Retina (tissue), 1 donor: Measurements from ENCODE around the gene HUNK.
"Not testable (repeated sequence)": the region's sequence is repeated elsewhere in the genome, so short reads cannot be mapped to it uniquely, and the experiment has no call there.

Experiments
- DNase-seq: peaks from one replicate; pipeline ENCODE4 v3.0.0-alpha.2; 2016

HUNK gene

DNA sequence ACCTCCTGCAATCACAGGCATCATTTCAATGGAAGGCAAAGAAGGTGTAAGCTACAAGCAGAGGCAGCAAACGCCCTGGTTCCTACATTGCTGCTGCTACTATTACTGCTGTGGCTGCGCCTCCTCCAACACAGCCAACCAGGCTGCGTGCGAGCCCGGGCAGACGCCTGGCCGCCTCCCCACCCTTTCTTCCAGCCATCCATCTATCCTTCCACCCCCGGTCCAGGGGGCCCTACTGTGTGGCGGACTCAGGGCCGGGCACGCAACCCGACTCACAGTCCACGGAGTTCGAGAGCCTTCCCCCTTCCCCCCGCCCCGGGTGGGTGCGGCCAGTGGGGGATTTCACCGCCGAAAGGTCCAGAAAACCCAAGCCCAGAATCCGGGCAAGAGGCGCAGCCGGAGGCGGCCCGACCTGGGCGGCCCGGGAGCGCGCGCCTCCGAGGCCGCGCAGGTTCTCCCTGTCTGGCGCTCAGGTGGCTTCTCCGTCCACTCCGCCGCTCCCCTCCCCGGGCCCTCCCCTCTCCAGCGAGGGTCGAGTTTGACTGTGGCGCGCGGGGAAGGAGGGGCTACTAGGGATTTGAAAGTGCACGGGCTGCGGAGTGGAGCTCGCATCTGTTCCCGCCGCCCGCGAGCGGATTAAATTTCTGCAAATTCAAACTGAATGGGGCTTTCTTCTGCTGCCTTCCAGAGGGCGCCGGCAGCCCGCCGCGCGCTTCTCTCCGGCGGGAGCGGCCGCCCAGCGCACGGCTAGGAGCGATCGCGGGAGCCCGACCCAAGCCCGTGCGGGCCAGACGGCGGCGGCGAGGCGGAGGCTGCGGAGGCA, at the start of gene HUNK:
Gene HUNK (plus strand): TSS at position 569 of the 823 bp plus-strand sequence. CDS start 655 bp downstream, outside the sequence.
- peak; percentile 92 for DNase-seq

DNA sequence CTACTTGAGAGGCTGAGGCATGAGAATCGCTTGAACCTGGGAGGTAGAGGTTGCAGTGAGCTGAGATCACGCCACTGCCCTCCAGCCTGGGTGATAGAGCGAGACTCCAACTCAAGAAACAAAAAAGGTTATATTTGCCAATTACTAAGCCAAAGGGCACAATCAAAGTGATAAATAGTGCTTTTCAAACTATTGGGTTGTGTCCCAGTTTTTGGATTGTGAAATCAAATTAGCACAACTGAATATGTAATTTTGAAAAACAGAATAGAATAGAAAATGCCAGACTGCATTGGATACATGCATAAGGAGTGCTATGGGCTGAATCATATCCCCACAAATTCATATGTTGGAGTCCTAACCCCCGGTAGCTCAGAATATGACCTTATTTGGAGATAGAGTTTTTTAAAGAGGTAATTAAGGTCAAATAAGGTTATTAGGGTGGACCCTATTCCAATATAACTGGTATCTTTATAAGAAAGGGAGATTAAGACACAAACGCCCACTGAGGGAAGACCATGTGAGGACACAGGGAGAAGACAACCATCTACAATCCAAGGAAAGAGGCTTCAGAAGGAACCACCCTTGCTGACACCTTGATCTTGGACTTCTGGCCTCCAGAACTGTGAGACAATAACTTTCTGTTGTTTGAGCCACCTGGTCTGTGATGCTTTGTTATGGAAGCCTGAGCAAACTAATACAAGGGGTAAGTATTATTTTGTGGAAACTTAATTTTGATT, 42.9 kb upstream of the HUNK start:
- DNase-seq = no peak

DNA sequence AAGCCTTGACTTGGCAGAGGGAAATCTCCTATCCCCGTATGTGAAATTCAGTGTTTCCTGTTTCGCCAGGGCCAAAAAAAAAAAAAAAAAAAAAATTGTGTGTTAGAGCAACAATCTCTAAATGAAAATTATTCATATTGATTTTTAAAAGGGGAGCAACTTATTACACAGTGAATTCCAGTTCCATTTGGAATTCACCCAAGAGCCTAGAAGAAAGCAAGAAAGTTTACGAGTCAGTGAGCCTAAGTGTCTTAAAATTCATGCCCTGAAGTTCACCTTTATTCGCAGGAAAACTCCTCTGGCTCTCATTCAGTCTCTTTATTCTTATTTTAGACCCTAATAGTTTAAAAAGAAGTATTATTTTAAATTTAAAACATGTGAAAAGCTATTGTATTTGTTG, 42.1 kb upstream of the HUNK start:
- no peak for DNase-seq

- DNase-seq = no peak
Measured at GRCh38 chr21:31837041-31837440, 35.8 kb upstream of the HUNK start.

DNA sequence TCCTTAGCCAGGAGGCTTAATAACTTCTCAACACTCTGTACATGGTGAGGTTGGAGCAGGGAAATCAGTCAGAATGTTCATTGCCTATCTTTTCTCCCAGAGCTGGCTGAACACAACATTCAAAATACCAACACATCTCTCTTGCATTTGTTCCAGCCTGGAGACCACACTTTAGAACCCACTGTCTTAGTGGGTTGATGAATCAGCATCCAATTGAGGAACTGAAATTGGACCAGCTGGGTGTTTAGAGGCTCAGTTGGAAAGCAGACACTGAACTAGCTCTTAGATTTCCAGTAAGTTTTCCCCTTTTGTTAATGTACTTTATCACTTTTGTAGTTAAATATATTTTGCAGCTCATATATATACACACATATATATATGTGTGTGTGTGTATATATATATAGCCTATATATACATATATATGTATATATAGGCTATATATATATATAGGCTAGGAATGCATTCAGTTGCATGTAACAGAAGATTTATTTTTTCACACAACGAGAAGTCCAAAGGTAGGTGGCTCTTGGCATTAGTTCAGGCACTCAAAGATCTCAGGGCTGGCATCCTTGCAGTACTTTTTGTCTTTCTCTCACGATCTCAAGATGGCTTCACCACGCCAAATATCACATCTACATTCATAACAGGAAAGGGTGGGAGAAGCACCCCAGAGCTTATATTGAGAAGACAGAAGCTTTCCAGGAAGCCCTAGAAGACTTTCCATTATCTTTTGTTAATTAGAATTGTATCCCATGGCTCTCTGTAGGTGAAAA, 35.0 kb upstream of the HUNK start:
- DNase-seq = no peak

- no peak for DNase-seq
Measured at GRCh38 chr21:31838586-31839355, 34.0 kb upstream of the HUNK start.

GRCh38 chr21:31844206-31844605, 28.6 kb upstream of the HUNK start:
- DNase-seq = no peak

DNA sequence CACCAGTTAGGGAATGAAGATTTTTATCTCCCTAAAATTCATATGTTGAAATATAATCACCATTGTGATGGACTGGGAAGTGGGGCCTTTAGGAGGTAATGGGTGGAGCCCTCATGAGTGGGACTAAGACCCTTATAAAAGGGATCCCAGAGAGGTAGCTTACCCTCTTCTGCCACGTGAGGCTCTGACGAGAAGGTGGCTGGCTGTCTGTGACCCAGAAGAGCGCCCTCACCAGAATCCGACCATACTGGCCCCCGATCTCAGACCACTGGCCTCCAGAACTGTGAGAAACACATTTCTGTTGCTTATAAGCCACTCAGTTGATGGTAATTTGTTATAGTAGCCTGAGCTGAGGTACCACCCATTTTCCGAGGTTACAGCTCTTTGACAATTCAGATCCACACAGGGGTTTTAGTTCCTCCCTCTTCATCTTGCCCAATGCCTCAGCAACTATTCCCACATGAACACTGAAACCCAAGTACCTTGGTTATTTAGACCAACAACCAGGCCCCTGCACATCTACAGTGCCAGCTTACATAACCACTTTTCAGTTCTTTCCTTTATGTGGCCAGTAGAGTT, 27.6 kb upstream of the HUNK start:
- DNase-seq = no peak

DNA sequence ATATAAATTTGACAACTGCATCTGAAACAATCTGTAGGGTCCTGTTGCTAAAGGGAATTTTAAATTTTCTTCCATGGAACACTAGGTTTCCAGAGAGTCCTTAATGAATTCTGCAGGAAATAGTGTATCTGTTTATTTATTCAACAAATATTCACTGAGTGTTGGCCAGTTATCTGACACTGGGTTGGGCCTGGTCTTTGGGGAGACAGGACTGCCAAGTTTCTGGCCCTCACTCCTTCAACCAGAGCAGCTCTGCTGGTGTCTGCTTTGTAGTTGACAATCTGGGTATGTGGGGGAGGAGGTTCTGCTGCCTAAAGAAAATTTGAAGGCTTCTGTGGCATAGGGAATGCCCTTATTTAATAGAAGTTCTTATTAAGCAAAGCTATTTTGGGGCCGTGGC, 26.1 kb upstream of the HUNK start:
- no peak for DNase-seq

- DNase-seq = no peak
Measured at GRCh38 chr21:31847761-31848160, 25.1 kb upstream of the HUNK start.

- no peak for DNase-seq
Measured at GRCh38 chr21:31848326-31848985, 24.4 kb upstream of the HUNK start.

DNA sequence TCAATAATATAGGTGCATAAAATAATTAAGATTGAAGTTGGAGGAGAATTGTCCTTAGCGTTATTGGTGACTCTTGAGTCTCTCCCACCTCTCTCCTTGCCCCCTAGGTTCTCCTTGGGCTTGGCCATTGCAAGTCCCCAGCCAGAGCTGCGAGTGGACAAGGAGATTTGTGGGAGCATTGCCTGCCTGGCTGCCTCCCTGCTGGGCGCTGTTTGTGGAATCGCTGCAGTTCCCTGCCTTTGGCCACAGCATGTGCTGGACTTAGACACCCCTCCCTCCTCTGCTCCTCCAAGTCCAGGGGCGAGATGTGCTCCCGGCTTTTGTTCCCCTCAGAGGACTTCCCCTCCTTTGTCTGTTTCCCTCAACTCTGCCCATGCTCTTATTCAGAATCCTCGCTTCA, 21.9 kb upstream of the HUNK start:
- no peak for DNase-seq

DNA sequence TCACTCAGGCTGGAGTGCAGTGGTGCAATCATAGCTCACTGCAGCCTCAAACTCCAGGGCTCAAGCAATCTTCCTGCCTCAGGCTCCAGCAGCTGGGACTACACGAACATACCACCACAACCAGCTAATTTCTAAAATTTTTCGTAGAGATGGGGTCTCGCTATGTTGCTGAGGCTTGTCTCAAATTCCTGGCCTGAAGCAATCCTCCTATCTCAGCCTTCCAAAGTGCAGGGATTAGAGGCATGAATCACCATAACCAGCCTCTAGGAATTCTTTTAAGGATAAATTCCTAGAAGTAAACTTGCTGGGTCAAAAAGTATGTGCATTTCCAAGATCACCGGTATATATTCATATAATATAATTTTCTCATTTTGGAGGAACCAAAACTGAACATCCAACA, 17.6 kb upstream of the HUNK start:
- DNase-seq = no peak

DNA sequence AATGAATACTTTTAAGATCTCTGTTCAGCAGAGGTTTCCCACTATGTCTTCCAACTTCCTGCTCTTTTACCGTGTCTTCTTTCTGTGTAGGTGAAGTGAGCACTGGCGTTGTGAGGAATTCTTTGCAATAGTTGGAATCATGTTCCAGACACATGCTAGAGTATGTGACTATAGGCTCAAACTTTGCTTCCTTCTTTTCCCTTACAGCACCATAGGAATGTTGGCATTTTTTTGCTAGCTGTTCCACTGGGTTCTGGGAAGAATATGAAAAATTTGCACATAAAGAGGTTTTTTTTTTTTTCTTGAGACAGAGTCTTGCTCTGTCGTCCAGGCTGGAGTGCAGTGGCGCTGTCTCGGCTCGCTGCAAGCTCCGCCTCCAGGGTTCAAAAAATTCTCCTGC, 15.7 kb upstream of the HUNK start:
- no peak for DNase-seq

DNA sequence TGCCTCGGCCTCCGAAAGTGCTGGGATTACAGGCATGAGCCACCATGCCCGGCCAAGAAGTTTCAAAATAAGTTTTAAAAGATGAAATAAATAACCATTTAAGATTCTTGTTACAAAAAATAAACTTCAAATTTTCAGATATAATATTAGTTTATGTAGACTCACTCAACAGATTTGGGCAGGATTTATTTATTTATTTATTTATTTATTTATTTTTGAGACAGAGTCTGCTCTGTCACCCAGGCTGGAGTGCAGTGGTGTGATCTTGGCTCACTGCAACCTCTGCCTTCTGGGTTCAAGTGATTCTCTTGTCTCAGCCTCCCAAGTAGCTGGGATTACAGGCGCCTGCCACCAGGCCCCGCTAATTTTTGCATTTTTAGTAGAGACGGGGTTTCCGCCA, 15.2 kb upstream of the HUNK start:
- DNase-seq = not testable (repeated sequence)

DNA sequence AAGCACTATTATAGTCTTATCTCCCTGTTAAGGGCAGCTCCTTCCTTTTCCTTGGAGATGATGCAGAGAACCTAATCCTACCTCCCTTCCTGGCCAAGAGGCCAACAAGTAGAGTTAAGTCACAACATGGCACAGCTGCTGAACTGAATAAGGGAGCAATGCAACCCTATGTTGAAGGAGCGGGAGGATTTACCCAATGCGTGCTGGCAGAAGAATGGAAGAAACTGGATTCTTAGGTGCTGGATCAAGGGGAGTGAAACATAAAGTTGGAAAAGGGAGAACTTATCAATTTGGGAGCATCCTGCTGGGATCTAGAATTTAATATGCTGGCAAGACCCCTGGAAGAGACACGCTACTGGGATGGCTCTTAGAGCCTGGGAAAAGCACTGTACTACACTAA, 12.0 kb upstream of the HUNK start:
- no peak for DNase-seq

DNA sequence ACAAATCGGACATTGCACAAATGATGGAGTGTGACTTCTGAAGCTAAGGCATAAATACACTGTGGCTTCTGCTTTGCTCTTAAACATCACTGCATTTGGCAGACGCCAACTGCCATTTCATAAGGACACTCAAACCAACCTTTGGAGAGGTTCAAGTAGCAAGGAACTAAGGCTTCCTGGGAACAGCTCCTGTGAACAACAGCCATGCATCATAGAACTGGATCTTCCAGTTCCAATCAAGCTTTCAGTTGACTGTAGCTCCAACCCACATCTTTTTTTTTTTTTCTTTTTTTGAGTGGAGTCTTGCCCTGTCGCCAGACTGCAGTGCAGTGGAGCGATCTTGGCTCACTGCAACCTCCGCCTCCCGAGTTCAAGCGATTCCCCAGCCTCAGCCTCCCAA, 10.7 kb upstream of the HUNK start:
- DNase-seq = no peak

GRCh38 chr21:31865429-31865970, 7.3 kb upstream of the HUNK start:
- no peak for DNase-seq

DNA sequence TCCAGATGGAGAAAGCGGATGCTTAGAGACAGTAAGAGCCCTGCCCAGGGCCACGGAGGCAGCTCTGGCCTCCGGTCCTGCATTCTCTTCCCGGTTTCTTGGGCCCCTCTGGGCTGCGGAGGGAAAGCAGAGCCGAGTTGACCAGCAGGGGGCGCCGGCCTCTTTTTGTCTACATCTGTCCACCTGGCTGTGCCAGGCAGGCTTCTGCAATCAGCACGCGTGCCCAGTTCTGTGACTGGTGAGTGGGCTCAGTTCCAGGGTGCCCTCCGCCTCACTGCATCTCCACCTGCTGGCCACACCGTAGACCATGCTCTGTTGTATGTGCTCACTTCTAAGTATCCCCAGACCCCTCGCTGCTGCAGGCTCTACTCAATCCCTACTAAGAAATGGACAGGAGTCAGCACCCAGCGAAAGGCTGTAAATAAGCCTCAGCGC, 6.7 kb upstream of the HUNK start:
- peak; percentile 94 for DNase-seq

DNA sequence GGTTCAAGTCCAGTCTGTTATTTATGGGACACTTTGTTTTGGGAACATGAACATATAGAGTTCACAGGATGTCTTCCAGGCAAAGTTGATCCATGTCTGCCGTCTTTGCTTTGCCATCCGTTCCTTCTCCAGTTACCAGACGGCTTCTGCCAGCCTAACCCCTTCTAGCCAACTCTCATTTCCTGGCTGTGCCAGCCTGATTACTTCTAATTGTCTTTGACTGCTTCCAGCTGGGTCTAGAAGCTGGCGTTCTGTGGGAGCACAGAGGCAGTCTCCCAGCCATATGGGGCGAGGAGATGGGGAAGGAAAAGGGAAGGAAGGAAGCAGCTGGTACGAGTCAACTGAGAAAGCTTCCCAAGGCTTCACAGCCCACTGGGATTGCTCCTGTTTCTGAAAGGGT, 3.1 kb upstream of the HUNK start:
- no peak for DNase-seq

DNA sequence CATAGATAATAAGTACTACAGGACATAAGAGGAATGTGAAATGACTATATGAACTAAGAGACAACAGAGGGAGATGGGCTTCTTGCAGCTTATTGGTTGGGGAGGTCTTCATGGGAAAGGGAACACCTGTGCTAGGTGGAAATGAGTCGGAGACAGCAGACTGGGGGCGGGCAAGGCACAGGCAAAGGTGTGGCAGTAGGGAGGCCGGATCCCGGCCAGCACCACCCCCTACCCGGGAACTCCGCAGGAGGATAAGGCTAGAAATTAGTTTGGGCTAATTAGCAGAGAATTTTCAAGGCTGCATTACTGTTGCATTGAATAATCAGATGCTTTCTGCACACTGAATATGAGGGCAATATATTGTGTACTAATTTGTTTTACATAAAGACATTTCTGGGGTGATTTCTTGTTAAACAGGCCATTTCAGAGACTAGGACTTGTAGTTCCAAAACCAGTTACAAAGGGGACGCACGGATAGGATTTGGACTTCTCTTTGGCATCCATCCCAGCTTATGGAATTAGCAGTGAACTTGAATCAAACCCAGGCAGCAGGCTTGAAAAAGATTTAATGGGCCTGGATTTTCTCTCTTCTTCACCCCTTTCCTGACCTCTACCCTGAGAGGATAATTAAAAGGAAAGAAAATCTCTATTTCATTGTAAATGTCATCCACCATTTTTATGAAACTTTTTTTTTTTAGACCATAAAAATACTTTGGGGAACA, 2.2 kb upstream of the HUNK start:
- no peak for DNase-seq
